Measurements from ENCODE around the gene TPR.

Gene TPR

GRCh38 chr1:186283374-186283773 is 91.7 kb downstream of the TPR start:
- DNase-seq, result no peak

DNA sequence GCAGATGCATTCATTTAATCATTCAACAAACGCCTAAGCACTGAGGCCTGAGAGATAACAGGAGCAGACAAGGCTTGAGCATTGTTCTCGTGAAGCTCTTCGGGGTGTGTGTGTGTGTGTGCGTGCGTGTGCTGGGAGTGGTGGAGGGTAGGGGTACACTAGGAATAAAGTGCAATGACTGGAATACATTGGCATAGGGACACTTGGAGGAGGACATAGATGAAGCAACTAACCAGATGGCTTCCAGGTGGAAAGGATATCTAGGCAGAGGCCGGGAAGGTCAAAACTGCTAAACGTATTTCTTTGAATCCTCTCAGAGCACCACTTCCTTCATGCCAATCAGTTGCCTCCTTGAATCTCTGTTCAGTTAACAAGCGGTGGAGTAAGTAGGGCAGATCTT is 92.6 kb downstream of the TPR start:
- no peak for DNase-seq

DNA sequence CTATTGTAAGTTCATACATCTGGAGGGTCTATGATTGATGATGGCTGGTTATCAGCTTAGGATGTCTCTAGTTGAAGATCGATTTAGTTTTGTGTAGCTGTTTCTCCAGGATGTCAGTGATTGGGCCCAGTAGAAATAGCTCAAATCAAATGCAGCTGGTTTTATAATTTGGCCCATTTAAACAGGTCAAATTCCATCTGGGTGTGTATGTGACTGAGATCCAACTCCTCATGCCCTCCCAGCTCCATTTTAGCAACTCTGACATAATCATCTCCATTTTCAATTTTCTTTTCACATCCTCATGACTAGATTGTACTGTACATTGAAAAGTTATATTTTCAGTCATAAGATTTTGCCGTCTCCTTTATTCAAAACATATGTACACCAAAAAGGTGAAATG is 99.2 kb downstream of the TPR start:
- DNase-seq, result no peak

GRCh38 chr1:186272486-186272885 is 102.6 kb downstream of the TPR start:
- DNase-seq, result no peak

DNA sequence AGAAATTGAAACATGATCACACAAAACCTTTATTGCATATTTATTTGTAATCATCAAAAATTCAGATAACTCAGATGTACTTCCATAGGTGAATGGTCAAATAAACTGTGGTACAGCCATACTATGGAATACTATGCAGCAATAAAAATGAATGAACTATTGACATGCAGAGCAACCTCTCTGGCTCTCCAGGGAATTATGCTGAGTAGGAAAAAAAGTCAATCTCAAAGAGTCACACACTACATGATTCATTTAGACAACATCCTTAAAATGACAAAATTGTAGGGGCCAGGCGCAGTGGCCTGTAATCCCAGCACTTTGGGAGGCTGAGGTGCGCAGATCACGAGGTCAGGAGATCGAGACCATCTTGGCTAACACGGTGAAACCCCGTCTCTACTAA is 104.0 kb downstream of the TPR start:
- no peak for DNase-seq
